KBM-7 (cell line): ENCODE measurements around the gene ASAP3.

ENCODE experiments used
- DNase-seq: peaks from one replicate; pipeline ENCODE4 v3.0.0-alpha.2; 2015
- in situ Hi-C: fragments of 300-500 bp; cut with MboI; formaldehyde crosslinking; loops from 2 replicates; pipeline ENCODE4 v1.14.3; 2020; ENCODE audit warnings: low sequenced_read_pairs, low pct_unique_long_range_greater_than_20kb, mixed read lengths

ASAP3 gene

GRCh38 chr1:23403735-23404486 is 80.1 kb downstream of the ASAP3 start:
- in situ Hi-C loops, result no loop called here
- DNase-seq, result peak; percentile 85

DNA sequence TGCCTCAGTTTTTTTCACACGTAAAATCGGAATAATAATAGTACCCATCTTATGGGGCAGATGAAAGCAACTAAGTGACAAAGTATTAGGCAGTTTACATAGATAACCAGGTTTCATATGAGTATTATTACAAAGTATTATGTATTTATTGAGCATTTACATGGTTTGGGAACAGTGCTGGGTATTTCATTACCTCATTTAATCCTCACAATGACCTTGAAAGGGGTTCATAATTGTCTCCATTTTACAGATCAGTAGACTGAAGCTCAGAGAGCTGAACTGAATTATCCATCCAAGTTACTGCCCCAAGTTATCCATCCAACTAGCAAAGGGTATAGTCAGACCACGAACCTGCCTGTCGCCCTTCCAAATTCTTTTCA is 80.6 kb downstream of the ASAP3 start:
- in situ Hi-C loops, result no loop called here
- no peak for DNase-seq

GRCh38 chr1:23403038-23403336 is 81.0 kb downstream of the ASAP3 start:
- DNase-seq, result peak; percentile 39
- in situ Hi-C loops, result no loop called here

DNA sequence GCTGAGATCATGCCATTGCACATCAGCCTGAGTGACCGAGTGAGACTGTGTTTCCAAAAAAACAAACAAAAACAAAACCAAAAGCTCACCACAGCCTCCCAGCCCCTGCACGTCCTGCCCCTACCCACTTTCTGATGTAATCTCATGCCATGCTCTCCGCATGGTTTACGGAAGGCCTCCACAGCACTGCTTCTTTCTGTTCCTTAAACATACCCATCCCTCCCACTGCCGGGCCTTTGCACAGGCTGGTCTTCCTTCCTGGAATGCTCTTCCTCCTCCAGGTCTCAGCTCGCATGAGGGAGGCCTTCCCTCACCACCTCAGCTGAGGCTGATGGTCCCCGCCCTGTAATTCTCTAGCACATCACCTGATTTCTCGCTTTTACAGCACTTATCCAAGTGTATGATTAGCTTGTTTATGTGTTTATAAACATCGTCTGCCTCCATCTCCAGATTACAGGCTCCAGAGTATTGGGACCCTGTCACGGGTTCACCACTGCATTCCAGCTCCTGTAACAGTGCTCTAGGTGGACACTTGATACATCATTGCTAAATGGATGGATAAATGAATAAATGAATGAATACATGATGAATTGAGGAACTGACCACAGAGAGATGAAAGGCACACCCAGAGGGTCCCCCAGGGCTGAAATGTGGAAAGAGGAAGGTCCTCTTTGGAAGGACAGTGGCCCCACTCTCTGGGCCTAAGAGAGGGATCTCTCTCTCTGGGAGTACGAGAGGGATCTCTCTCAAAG is 81.5 kb downstream of the ASAP3 start:
- in situ Hi-C loops, result no loop called here

GRCh38 chr1:23401313-23401712 is 82.7 kb downstream of the ASAP3 start:
- in situ Hi-C loops, result no loop called here
- DNase-seq, result no peak

More for the DNA sequence above, 81.5 kb downstream of the ASAP3 start:
- DNase-seq, result no peak

GRCh38 chr1:23400324-23401114 is 83.5 kb downstream of the ASAP3 start:
- DNase-seq, result no peak
- in situ Hi-C loops, result no loop called here

GRCh38 chr1:23399229-23399628 is 84.8 kb downstream of the ASAP3 start:
- in situ Hi-C loops, result no loop called here
- DNase-seq, result no peak

GRCh38 chr1:23397908-23398307 is 86.1 kb downstream of the ASAP3 start:
- in situ Hi-C loops, result no loop called here
- DNase-seq, result no peak

- in situ Hi-C loops, result no loop called here
- no peak for DNase-seq
Measured at GRCh38 chr1:23396380-23396779, 87.6 kb downstream of the ASAP3 start.

DNA sequence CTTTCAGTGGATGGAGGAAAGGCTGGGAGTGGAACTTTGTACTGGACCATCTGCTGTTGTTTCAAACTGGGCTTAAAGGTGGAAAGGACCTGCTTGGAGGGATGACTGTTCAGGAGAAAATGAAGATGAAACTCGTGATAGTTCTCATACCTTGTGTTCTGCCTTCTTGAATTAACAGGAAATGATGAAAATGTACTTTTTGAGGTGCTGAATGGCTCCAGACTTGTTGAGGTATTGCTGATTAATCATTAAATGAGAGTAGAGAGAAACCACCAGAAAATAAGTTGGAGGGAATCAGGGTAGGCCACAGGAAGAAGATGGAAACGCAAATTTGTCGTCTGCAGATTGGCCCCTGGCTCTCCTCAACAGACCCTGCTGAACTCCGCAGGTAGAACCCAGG is 88.1 kb downstream of the ASAP3 start:
- in situ Hi-C loops, result no loop called here

GRCh38 chr1:23395154-23395724 is 88.7 kb downstream of the ASAP3 start:
- DNase-seq, result no peak
- in situ Hi-C loops, result no loop called here

More for the DNA sequence above, 88.1 kb downstream of the ASAP3 start:
- no peak for DNase-seq

DNA sequence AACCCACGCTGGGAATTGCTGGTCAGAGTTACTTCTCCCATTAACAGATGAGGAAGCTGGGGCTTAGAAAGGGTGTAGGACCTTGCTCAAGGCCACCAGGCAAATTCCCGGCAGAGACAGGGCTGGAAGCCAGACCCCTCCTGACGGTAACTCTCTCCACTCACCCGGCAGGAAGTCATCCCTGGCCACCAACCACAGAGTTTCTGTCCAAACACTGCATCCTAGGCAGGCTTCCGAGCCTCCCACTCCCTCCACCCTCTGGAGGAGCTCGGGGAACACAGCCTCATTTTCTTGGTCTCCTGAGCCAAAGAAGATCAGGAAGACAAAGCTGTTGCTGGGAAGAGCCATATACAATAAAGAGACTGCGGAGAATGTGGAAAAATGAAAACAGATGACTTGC is 89.3 kb downstream of the ASAP3 start:
- no peak for DNase-seq
- in situ Hi-C loops, result no loop called here

- DNase-seq, result no peak
- in situ Hi-C loops, result no loop called here
Measured at GRCh38 chr1:23394181-23394580, 89.8 kb downstream of the ASAP3 start.

GRCh38 chr1:23393706-23394105 is 90.3 kb downstream of the ASAP3 start:
- in situ Hi-C loops, result no loop called here
- no peak for DNase-seq

DNA sequence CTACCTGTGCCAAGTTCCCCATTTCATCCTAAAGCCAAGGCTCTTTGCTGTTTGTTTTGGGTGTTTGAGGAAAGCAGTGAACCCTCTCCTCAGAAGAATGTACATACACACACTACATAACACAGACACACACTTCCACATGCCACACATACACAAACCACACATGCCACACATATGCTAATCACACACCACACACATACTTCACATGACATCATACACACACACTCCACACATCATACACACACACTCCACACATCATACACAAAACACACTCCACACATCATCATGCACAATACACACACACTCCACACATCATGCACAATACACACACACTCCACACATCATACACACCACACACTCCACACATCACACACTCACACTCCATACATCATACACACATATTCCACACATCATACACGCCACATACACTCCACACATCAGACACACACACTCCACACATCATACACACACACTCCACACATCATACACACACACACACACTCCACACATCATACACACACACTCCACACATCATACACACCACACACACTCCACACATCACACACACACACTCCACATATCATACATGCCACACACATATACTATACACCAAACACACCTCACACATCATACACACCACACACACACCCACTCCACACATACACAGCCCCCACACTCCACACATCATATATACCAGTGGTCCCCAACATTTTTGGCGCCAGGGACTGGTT is 91.7 kb downstream of the ASAP3 start:
- DNase-seq, result no peak
- in situ Hi-C loops, result no loop called here

DNA sequence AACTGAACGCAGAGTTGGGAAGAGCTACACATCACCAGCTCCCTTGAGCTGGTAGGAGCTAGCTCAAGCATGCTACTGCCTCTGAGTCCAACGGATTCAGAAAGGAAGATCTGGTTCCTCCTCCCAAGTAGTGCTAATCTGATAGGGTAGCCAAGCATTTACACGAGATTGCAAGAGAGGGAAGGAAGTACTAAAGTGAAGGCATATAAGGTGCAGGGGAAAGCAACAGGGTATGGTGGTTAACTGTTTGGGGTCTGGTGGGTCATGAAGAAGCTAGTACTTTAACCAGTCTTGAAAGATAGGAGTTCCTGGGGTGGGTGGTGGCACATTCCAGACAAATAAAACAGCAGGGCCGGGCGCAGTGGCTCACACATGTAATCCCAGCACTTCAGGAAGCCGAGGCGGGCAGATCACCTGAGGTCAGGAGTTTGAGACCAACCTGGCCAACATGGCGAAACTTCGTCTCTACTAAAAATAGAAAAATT is 94.1 kb downstream of the ASAP3 start:
- in situ Hi-C loops, result no loop called here
- peak; percentile 78 for DNase-seq

DNA sequence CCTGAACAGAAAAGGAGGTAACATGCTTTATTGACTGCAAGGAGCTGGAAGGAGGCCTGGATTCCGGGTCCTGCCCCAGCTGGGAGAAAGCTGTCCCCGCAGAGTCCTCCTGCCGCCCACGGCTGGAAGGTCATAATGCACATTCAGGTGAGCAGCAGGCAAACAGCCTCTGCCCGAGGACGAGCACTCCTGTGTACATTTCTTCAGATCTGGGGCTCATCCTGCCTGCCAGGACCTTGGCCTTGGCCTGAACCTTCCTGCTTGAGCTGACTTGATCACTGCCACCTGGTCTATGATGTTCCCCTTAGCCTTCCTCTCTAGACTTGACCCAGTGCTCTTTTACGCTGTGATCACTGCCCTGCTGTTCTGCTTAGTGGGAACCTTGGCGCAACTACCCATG is 96.5 kb downstream of the ASAP3 start:
- no peak for DNase-seq
- in situ Hi-C loops, result no loop called here

DNA sequence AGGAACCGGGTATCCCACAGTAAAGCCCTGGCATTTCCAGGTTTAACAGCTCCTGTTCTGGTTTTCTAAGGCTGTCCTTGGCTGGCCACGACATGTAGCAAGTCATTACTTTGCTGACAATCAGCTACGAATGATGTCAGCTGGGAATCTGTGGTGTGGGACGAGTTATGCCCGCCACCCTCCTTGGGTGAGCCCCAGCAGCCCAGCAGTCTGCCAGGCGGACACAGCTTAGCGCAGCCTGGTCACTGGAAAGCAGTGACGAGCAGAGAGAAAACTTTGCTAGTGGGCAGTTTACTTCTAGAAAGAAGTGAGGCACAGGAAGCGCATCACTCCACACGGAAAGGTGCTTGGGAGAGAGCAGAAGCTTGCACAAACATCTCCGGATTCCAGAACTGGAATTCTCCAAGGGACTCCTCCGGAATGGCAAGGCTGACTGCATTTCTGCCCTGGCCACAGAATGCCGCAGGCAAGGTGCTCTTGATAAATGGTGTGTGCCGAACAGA is 98.8 kb downstream of the ASAP3 start:
- DNase-seq, result no peak
- in situ Hi-C loops, result no loop called here
